HepG2 (cell line): Measurements from ENCODE around the gene MCRIP2. TPM values are rescaled to one million over a fixed set of nuclear protein-coding genes. Genes with fewer than 3 reads are reported as not detected.

Experiments used
- ATAD3A ChIP-seq: sonication (generic); formaldehyde crosslinking; IDR thresholded peaks from 2 replicates; pipeline ENCODE4 v1.4.0; 2020; ENCODE audit warnings: missing genetic modification reagents
- KDM5A ChIP-seq: fragments of 200-600 bp; sonication (generic); IDR thresholded peaks from 2 replicates; pipeline ENCODE4 v1.7.0; 2018; ENCODE audit warnings: antibody characterized with exemption, mild to moderate bottlenecking, low read length, borderline replicate concordance
- RFX1 ChIP-seq: fragments of 450-650 bp; IDR thresholded peaks from 2 replicates; pipeline ENCODE4 v1.6.1; 2017
- SPEN ChIP-seq: sonication (generic); formaldehyde crosslinking; IDR thresholded peaks from 2 replicates; pipeline ENCODE4 v1.5.1; 2020; ENCODE audit warnings: low read depth, mild to moderate bottlenecking, missing genetic modification reagents
- ZC3H4 ChIP-seq: sonication (generic); formaldehyde crosslinking; IDR thresholded peaks from 2 replicates; pipeline ENCODE4 v1.4.0; 2020; ENCODE audit warnings: missing genetic modification reagents, borderline replicate concordance
- ZNF292 ChIP-seq: sonication (generic); formaldehyde crosslinking; IDR thresholded peaks from 2 replicates; pipeline ENCODE4 v1.8.1; 2022; ENCODE audit warnings: mild to moderate bottlenecking, low read depth, missing genetic modification reagents, borderline replicate concordance
- ZNF552 ChIP-seq: sonication (generic); formaldehyde crosslinking; IDR thresholded peaks from 2 replicates; pipeline ENCODE4 v1.9.0; 2022; ENCODE audit warnings: missing genetic modification reagents, mild to moderate bottlenecking, borderline replicate concordance
- polyA plus RNA-seq, 8 experiments: library from polyadenylated mRNA; depleted of rRNA in 3 of 8; stranded (reverse) in 7 of 8; unstranded in 1 of 8; fragments of >200 nt; fragmentation: Illumina TruSeq in 4 of 8; extraction: Trizol in 4 of 8; gene quantifications; 2 replicates each; pipeline versions ENCODE4 v1.2.1 to v1.2.3, GENCODE V29; 2011 to 2016; ENCODE audit warnings: low read depth in 4 of 8, missing spikeins in 1 of 8, mixed read lengths in 1 of 8; ENCODE audit not compliant: insufficient read depth in 1 of 8
- total RNA-seq, 5 experiments: library from RNA; depleted of rRNA; stranded (reverse); fragments of >200 nt; fragmentation: Illumina TruSeq; extraction: Trizol; gene quantifications; 2 replicates each; pipeline ENCODE4 v1.2.3, GENCODE V29; 2016; ENCODE audit warnings: low read depth in 1 of 5
- TF ChIP-seq, protein P1 (sequence below): sonication (generic); formaldehyde crosslinking; IDR thresholded peaks from 2 replicates; pipeline ENCODE4 v1.5.1; 2020; ENCODE audit warnings: mild to moderate bottlenecking, missing genetic modification reagents, moderate library complexity
- TF ChIP-seq, protein P2 (sequence below): sonication (generic); formaldehyde crosslinking; IDR thresholded peaks from 2 replicates; pipeline ENCODE4 v1.4.0; 2020; ENCODE audit warnings: missing genetic modification reagents
- TF ChIP-seq, protein P3 (sequence below): IDR thresholded peaks from 2 replicates; pipeline ENCODE4 v1.6.1; 2012; ENCODE audit warnings: low read length, improper control_type of control experiment
- TF ChIP-seq, protein P4 (sequence below): sonication (generic); formaldehyde crosslinking; IDR thresholded peaks from 2 replicates; pipeline ENCODE4 v1.4.0; 2020; ENCODE audit warnings: mild to moderate bottlenecking, missing genetic modification reagents

The MCRIP2 gene
- total and polyA plus RNA-seq, 2 of the 13 experiments (the other 11 are each of a cell fraction or from before 2014, with no cell fraction given) = 39.6 to 76.7 TPM

DNA sequence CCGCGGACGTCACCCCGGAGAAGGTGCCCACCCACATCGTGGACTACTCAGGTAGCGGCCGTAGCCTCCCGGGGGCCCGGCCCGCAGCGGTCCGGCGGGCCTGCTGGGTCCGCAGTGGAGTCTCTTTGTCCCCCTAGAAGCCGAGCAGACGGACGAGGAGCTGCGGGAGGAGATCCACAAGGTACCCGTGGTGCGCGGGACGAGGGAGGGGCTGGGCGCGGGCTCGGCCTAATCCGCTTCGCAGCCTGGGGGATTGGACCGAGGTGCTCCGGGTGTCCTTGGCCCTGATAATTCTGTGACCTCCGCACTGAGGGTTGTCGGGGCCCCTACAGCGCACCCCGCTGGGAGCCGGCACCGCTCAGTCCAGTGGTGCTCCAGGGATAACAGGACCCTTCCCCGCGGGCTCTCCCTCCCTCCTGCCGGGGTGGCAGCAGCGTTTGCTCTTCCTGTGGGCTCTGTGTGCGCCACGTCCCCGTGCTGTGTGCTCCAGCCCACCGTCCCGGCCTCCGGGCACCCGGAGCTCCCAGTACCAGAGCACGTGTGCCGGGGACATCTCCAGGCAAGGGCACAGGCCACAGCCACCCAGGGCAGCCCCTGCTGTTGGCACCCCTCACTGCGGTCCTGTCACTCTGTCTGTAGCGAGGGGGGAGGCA, 27.0 kb downstream of the MCRIP2 start (continued):
- no peak for TF ChIP-seq ZC3H4 (CRISPR knock-in tag)
- TF ChIP-seq SPEN (CRISPR knock-in tag) = no peak
- TF ChIP-seq, protein P1, sequence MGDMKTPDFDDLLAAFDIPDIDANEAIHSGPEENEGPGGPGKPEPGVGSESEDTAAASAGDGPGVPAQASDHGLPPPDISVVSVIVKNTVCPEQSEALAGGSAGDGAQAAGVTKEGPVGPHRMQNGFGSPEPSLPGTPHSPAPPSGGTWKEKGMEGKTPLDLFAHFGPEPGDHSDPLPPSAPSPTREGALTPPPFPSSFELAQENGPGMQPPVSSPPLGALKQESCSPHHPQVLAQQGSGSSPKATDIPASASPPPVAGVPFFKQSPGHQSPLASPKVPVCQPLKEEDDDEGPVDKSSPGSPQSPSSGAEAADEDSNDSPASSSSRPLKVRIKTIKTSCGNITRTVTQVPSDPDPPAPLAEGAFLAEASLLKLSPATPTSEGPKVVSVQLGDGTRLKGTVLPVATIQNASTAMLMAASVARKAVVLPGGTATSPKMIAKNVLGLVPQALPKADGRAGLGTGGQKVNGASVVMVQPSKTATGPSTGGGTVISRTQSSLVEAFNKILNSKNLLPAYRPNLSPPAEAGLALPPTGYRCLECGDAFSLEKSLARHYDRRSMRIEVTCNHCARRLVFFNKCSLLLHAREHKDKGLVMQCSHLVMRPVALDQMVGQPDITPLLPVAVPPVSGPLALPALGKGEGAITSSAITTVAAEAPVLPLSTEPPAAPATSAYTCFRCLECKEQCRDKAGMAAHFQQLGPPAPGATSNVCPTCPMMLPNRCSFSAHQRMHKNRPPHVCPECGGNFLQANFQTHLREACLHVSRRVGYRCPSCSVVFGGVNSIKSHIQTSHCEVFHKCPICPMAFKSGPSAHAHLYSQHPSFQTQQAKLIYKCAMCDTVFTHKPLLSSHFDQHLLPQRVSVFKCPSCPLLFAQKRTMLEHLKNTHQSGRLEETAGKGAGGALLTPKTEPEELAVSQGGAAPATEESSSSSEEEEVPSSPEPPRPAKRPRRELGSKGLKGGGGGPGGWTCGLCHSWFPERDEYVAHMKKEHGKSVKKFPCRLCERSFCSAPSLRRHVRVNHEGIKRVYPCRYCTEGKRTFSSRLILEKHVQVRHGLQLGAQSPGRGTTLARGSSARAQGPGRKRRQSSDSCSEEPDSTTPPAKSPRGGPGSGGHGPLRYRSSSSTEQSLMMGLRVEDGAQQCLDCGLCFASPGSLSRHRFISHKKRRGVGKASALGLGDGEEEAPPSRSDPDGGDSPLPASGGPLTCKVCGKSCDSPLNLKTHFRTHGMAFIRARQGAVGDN (CRISPR knock-in tag) = no peak
- TF ChIP-seq, protein P2, sequence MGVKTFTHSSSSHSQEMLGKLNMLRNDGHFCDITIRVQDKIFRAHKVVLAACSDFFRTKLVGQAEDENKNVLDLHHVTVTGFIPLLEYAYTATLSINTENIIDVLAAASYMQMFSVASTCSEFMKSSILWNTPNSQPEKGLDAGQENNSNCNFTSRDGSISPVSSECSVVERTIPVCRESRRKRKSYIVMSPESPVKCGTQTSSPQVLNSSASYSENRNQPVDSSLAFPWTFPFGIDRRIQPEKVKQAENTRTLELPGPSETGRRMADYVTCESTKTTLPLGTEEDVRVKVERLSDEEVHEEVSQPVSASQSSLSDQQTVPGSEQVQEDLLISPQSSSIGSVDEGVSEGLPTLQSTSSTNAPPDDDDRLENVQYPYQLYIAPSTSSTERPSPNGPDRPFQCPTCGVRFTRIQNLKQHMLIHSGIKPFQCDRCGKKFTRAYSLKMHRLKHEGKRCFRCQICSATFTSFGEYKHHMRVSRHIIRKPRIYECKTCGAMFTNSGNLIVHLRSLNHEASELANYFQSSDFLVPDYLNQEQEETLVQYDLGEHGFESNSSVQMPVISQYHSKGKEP (CRISPR knock-in tag) = no peak
- no peak for TF ChIP-seq ATAD3A (CRISPR knock-in tag)
- peak; percentile 55; the same call in 1 of the 2 replicates for TF ChIP-seq KDM5A
- TF ChIP-seq, protein P3, sequence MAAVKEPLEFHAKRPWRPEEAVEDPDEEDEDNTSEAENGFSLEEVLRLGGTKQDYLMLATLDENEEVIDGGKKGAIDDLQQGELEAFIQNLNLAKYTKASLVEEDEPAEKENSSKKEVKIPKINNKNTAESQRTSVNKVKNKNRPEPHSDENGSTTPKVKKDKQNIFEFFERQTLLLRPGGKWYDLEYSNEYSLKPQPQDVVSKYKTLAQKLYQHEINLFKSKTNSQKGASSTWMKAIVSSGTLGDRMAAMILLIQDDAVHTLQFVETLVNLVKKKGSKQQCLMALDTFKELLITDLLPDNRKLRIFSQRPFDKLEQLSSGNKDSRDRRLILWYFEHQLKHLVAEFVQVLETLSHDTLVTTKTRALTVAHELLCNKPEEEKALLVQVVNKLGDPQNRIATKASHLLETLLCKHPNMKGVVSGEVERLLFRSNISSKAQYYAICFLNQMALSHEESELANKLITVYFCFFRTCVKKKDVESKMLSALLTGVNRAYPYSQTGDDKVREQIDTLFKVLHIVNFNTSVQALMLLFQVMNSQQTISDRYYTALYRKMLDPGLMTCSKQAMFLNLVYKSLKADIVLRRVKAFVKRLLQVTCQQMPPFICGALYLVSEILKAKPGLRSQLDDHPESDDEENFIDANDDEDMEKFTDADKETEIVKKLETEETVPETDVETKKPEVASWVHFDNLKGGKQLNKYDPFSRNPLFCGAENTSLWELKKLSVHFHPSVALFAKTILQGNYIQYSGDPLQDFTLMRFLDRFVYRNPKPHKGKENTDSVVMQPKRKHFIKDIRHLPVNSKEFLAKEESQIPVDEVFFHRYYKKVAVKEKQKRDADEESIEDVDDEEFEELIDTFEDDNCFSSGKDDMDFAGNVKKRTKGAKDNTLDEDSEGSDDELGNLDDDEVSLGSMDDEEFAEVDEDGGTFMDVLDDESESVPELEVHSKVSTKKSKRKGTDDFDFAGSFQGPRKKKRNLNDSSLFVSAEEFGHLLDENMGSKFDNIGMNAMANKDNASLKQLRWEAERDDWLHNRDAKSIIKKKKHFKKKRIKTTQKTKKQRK = no peak
- TF ChIP-seq ZNF292 (CRISPR knock-in tag) = no peak
- TF ChIP-seq, protein P4, sequence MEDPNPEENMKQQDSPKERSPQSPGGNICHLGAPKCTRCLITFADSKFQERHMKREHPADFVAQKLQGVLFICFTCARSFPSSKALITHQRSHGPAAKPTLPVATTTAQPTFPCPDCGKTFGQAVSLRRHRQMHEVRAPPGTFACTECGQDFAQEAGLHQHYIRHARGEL (CRISPR knock-in tag) = no peak
- no peak for TF ChIP-seq ZNF552 (CRISPR knock-in tag)
- TF ChIP-seq RFX1 = no peak
